ENCODE measurements around the gene PRKCH.
A peak's percentile ranks its signal among the peaks of the same experiment; 100 is the strongest.

Gene PRKCH

DNA sequence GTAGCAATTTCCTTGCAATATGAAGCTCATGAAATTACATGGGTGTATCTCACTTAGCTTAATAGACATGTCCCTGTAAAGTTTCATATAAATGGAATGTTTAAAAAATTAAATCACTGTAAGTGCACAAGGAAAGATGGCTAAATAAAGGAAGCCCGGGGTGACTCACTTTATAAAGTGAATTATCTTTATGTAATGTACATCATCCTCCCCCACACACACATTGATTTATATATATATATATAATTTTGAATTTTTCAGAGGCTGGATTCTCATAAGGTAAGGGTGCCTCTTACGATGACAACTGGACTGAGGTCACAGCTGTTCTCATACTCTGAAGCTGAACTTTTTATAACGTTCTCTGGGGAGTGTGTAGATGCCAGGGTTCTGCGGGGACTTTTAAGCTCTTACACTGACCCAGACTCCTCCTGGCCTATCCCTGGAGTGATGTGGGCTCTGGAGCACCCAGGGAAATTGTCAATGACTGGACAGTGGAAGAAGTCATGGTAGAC, 265.2 kb downstream of the PRKCH start:
- Mint-ChIP-seq H3K9me3 (no peaks in the 10 kb centered on the region), H3K4me3 (no peak overlapping the region), H3K36me3 (ENCODE audit: low read depth) (no peaks in the 10 kb centered on the region), H3K27me3 (ENCODE audit: low read depth) (peaks cover 55% of the 10 kb centered on the region), H3K27ac (no peak overlapping the region), H3K4me1 (ENCODE audit: low read depth) (peaks cover 12% of the 10 kb centered on the region)
- DNase-seq (ENCODE audit: low spot score) = no peak

DNA sequence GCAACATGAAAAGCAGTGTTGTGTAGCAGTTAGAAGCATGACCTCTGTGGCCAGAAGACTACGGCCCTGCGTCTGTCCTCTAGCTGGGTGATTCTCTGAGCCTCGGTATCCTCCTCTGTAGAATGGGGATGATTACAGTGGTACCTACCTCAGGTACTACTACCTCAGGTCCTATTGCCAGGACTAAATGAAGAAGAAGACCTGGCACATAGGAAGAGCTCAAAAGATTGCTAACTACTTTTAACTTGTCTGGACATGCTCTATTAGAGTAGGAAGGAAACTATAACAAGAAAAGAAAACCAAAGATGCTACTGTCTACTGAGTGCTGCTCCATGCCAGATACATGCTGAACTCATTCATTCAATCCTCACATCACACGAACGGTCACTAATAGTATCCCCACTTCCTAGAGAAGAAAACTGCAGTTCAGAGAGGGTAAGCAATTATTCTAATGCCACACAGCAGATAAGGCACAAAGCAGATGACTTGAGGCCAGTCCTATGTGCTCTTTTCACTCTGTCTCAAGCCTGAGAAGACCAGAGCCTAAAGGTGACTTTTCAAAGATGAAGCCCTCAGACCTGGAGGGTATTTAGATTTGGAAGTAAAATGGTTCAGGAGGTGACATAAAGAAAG, 265.8 kb downstream of the PRKCH start:
- Mint-ChIP-seq H3K36me3 (ENCODE audit: low read depth) (peaks cover under 1% of the 10 kb centered on the region), H3K27me3 (ENCODE audit: low read depth) (peaks cover 50% of the 10 kb centered on the region), H3K9me3 (peaks cover under 1% of the 10 kb centered on the region), H3K27ac (no peak overlapping the region), H3K4me3 (no peak overlapping the region), H3K4me1 (ENCODE audit: low read depth) (peaks cover 12% of the 10 kb centered on the region)
- DNase-seq (ENCODE audit: low spot score) = no peak

- peaks cover 5% of the 10 kb centered on the region for H3K9me3 Mint-ChIP-seq
- peaks cover 53% of the 10 kb centered on the region for H3K27me3 Mint-ChIP-seq (ENCODE audit: low read depth)
- no peak for DNase-seq (ENCODE audit: low spot score)
- H3K36me3 Mint-ChIP-seq (ENCODE audit: low read depth) = peaks cover 3% of the 10 kb centered on the region
- peaks cover 12% of the 10 kb centered on the region for H3K4me1 Mint-ChIP-seq (ENCODE audit: low read depth)
- H3K4me3 Mint-ChIP-seq = no peak overlapping the region
- no peak overlapping the region for H3K27ac Mint-ChIP-seq
These were observed 267.1 kb downstream of the PRKCH start for GRCh38 chr14:61588419-61588901.

DNA sequence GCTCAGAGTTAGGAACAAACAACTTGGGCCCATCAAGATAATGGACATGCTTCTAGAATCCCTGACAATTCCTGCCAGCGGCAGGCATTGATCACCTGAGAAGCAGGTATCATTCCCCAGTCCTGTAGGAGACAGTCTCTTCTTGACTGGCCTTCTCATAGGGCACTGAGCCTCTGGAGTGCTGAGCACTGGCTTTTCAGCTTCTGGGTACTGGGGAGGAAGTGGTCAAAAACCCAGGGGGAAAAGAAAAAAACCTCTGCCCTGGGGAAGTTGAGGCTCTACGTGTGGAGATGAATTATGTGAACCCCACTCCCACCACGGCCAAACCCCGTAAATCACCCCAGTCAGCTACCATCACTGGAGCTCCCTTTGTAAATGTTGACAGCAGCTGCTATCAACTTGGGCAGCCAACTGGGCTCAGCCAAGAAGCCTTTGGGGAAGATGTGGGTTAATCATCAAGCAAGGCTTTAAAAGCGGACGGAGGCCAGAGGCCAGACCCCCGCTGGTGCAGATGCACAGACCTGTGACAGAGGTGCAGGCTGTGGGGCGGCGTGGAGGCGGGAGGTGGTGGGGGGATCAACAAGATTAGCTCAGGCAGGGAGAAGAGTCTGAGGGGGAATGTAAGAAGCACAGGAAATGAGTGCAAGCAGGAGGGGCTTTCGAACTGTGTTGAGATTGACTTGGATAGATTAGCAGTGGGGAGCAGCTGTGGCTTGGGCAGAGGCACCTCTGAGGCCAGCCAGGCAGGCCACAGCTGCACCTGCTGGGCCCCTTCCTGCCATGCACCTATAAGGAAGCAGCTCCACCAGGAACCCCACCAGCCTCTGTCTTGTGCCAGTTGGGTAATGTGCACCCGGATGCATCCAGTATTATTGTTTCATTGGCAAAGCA, 268.6 kb downstream of the PRKCH start:
- Mint-ChIP-seq H3K36me3 (ENCODE audit: low read depth) (peaks cover 3% of the 10 kb centered on the region), H3K27me3 (ENCODE audit: low read depth) (peaks cover 48% of the 10 kb centered on the region), H3K27ac (no peak overlapping the region), H3K4me3 (no peak overlapping the region), H3K9me3 (peaks cover 5% of the 10 kb centered on the region), H3K4me1 (ENCODE audit: low read depth) (peaks cover 24% of the 10 kb centered on the region)
- DNase-seq (ENCODE audit: low spot score) = no peak

DNA sequence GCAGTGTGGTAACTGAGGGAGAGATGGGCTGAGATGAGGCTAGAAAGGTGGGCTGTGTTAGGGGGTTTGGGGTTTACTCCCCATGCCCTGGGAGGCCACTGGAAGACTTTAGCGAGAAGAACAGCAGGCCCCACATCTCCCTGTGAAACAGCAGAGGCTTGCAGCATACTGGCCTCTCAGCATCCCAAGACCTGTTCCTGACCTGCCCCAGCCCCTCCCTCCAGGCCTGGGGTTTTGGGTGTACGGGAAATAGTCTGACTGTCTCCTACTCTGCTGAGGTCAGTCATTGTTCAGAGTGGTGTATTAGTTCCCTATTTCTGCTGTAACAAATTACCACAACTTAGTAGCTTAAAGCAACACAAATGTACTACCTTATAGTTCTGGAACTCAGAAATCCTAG, 270.5 kb downstream of the PRKCH start:
- Mint-ChIP-seq H3K4me3 (no peak overlapping the region), H3K9me3 (peaks cover 5% of the 10 kb centered on the region), H3K36me3 (ENCODE audit: low read depth) (peaks cover 3% of the 10 kb centered on the region), H3K27ac (no peak overlapping the region), H3K4me1 (ENCODE audit: low read depth) (peaks cover 31% of the 10 kb centered on the region), H3K27me3 (ENCODE audit: low read depth) (peaks cover 40% of the 10 kb centered on the region)
- no peak for DNase-seq (ENCODE audit: low spot score)

DNA sequence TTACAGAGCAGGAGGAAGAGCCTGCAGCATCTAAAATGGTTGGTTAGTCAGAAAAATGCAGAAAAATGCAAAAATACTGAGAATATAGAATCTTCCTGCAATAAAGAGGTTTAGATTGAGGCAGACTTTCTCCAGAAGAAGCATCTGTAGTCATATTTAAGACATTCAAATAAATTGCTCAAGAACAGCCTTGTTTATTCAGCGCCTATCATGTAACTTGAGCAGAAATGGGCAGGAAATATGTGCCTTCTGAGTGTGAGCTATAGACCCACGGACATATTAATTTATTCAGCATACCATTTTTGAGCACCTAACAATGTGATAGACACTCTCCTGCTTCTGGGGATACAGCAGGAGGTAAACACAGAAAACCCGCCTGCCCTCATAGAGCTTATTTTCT, 272.0 kb downstream of the PRKCH start:
- H3K36me3 Mint-ChIP-seq (ENCODE audit: low read depth) = peaks cover 3% of the 10 kb centered on the region
- peaks cover 32% of the 10 kb centered on the region for H3K4me1 Mint-ChIP-seq (ENCODE audit: low read depth)
- peaks cover 5% of the 10 kb centered on the region for H3K9me3 Mint-ChIP-seq
- H3K27ac Mint-ChIP-seq = no peak overlapping the region
- peaks cover 32% of the 10 kb centered on the region for H3K27me3 Mint-ChIP-seq (ENCODE audit: low read depth)
- DNase-seq (ENCODE audit: low spot score) = no peak
- H3K4me3 Mint-ChIP-seq = no peak overlapping the region

- Mint-ChIP-seq H3K27ac (no peak overlapping the region), H3K4me1 (ENCODE audit: low read depth) (peaks cover 36% of the 10 kb centered on the region), H3K9me3 (peaks cover 5% of the 10 kb centered on the region), H3K4me3 (no peak overlapping the region), H3K27me3 (ENCODE audit: low read depth) (peaks cover 22% of the 10 kb centered on the region), H3K36me3 (ENCODE audit: low read depth) (peaks cover 3% of the 10 kb centered on the region)
- no peak for DNase-seq (ENCODE audit: low spot score)
These were observed 275.6 kb downstream of the PRKCH start for GRCh38 chr14:61596990-61597389.

- Mint-ChIP-seq H3K36me3 (ENCODE audit: low read depth) (no peaks in the 10 kb centered on the region), H3K27me3 (ENCODE audit: low read depth) (peaks cover 8% of the 10 kb centered on the region), H3K27ac (no peak overlapping the region), H3K9me3 (no peaks in the 10 kb centered on the region), H3K4me3 (no peak overlapping the region), H3K4me1 (ENCODE audit: low read depth) (peaks cover 35% of the 10 kb centered on the region)
- peak; percentile 23 for DNase-seq (ENCODE audit: low spot score)
These were observed 277.6 kb downstream of the PRKCH start for GRCh38 chr14:61598980-61599379.

GRCh38 chr14:61599942-61600341, 278.6 kb downstream of the PRKCH start:
- H3K4me1 Mint-ChIP-seq (ENCODE audit: low read depth) = peaks cover 25% of the 10 kb centered on the region
- H3K36me3 Mint-ChIP-seq (ENCODE audit: low read depth) = peaks cover under 1% of the 10 kb centered on the region
- no peak overlapping the region for H3K4me3 Mint-ChIP-seq

More at GRCh38 chr14:61599942-61600341, 278.6 kb downstream of the PRKCH start:
- H3K9me3 Mint-ChIP-seq = no peaks in the 10 kb centered on the region
- H3K27ac Mint-ChIP-seq = no peak overlapping the region
- peaks cover 5% of the 10 kb centered on the region for H3K27me3 Mint-ChIP-seq (ENCODE audit: low read depth)
- no peak for DNase-seq (ENCODE audit: low spot score)

All from T-helper 2 cell treated with Interferon-gamma antibody and Interleukin-4, amounts not matched to agents 5 μg/mL and 100 μg/mL, for 36 hours (primary cell).